K562 (cell line): ENCODE measurements around the gene SCFD2. TPM values are rescaled to one million over a fixed set of nuclear protein-coding genes. Genes with fewer than 3 reads are reported as not detected.

Experiments
- ATAC-seq: fragments of 200-7000 bp; cut with Tn5 transposase; 3 replicates; pipeline ENCODE4 v1.9.1; 2020; ENCODE audit warnings: moderate library complexity
- BruUV-seq: library from RNA; stranded (reverse); fragments of 400-500 nt; replicated peaks from 2 replicates; lab custom pipeline; 2021; lab: Mats Ljungman, UMichigan
- CTCF ChIA-PET: fragments of 300-600 bp; formaldehyde crosslinking; extraction: SDS; loops from one replicate; lab custom pipeline; 2021; ENCODE audit warnings: low intra/inter-chr PET ratio; lab: Yijun Ruan, JAX
- POLR2A ChIA-PET: fragments of 300-600, 350-650 bp; sonication (Branson Sonifier 250); formaldehyde crosslinking; extraction: SDS; loops from one replicate; lab custom pipeline; 2021; ENCODE audit warnings: antibody characterized with exemption, inconsistent platforms; lab: Yijun Ruan, JAX
- DNase-seq, 4 experiments: peaks; one replicate each; pipeline versions ENCODE4 v3.0.0 to v3.0.0-alpha.2; 2011 to 2018; ENCODE audit warnings: low spot score in 3 of 4, mixed read lengths in 3 of 4; ENCODE audit errors: extremely low read depth in 1 of 4
- FAIRE-seq: peaks from 2 replicates; lab custom pipeline; 2011; peaks lifted over from hg19 to GRCh38; lab: Jason Lieb, UNC
- H2AFZ ChIP-seq: 2 replicates; pipeline ENCODE4 v1.6.0; 2011; ENCODE audit warnings: low read depth, low read length, control low read depth, inconsistent platforms
- H3K27ac ChIP-seq: fragments of 200-600 bp; 3 replicates; pipeline ENCODE4 v1.8.0; 2011; ENCODE audit warnings: low read depth, mild to moderate bottlenecking, control low read depth, inconsistent platforms, low read length, moderate library complexity, mixed read lengths; ENCODE audit errors: extremely low read depth
- H3K27me3 ChIP-seq, 2 experiments: fragments of 300-600 bp in 1 of 2; 2 replicates in 1 of 2; 3 replicates in 1 of 2; pipeline versions ENCODE4 v1.6.0 to v1.8.0; 2011; ENCODE audit warnings: inconsistent platforms in 2 of 2, low read length in 2 of 2, mild to moderate bottlenecking in 1 of 2, mixed read lengths in 1 of 2, moderate library complexity in 1 of 2; ENCODE audit not compliant: control insufficient read depth in 2 of 2, insufficient read depth in 2 of 2
- H3K36me3 ChIP-seq: fragments of 300-600 bp; 3 replicates; pipeline ENCODE4 v1.8.0; 2011; ENCODE audit warnings: mild to moderate bottlenecking, low read length, inconsistent platforms; ENCODE audit not compliant: control insufficient read depth, insufficient read depth
- H3K4me1 ChIP-seq, 2 experiments: fragments of 200-600 bp in 1 of 2; replicated peaks in 1 of 2; 2 replicates in 1 of 2; 3 replicates in 1 of 2; pipeline versions ENCODE4 v1.5.1 to v1.8.0; 2011; ENCODE audit warnings: inconsistent platforms in 2 of 2, low read length in 2 of 2, mild to moderate bottlenecking in 1 of 2, mixed read lengths in 1 of 2, moderate library complexity in 1 of 2; ENCODE audit not compliant: control insufficient read depth in 2 of 2, insufficient read depth in 2 of 2
- H3K4me2 ChIP-seq: 2 replicates; pipeline ENCODE4 v1.6.1; 2011; ENCODE audit warnings: low read length, control low read depth, inconsistent platforms, mixed read lengths; ENCODE audit not compliant: insufficient read depth
- H3K4me3 ChIP-seq: fragments of 200-600 bp; sonication (generic), shearing (Covaris generic); 2 replicates; pipeline ENCODE4 v1.5.1; 2016; ENCODE audit warnings: control low read depth, inconsistent platforms
- H3K79me2 ChIP-seq: fragments of 200-600 bp; 3 replicates; pipeline ENCODE4 v1.8.0; 2011; ENCODE audit warnings: low read length, inconsistent platforms; ENCODE audit not compliant: control insufficient read depth, insufficient read depth
- H3K9ac ChIP-seq, 2 experiments: 2 replicates each; pipeline versions ENCODE4 v1.6.0 to v1.6.1; 2011; ENCODE audit warnings: low read depth in 2 of 2, low read length in 2 of 2, control low read depth in 1 of 2, inconsistent platforms in 1 of 2, mild to moderate bottlenecking in 1 of 2, mixed read lengths in 1 of 2; ENCODE audit not compliant: insufficient read depth in 1 of 2
- H3K9me1 ChIP-seq: one replicate; pipeline ENCODE4 v1.6.0; 2011; ENCODE audit warnings: inconsistent platforms, mild to moderate bottlenecking, low read length, moderate library complexity; ENCODE audit not compliant: control insufficient read depth, insufficient read depth
- H3K9me3 ChIP-seq: replicated peaks from 2 replicates; pipeline ENCODE4 v1.5.1; 2011; ENCODE audit warnings: low read depth, low read length, inconsistent platforms; ENCODE audit not compliant: control insufficient read depth, insufficient read depth
- H4K20me1 ChIP-seq: replicated peaks from 2 replicates; pipeline ENCODE4 v1.6.1; 2011; ENCODE audit warnings: low read length, inconsistent platforms, mixed read lengths; ENCODE audit not compliant: control insufficient read depth, insufficient read depth
- KDM1A ChIP-seq, 2 experiments: fragments of 450-650 bp; IDR thresholded peaks; 2 replicates each; pipeline ENCODE4 v1.6.1; 2016; ENCODE audit warnings: mild to moderate bottlenecking in 2 of 2
- KLF6 ChIP-seq: fragments of 250-450 bp; sonication (Bioruptor Pico); IDR thresholded peaks from 2 replicates; pipeline ENCODE4 v1.4.0; 2020; ENCODE audit warnings: mild to moderate bottlenecking, moderate library complexity, borderline replicate concordance
- TSHZ1 ChIP-seq: fragments of 250-450 bp; sonication (Bioruptor Pico); IDR thresholded peaks from 2 replicates; pipeline ENCODE4 v1.4.0; 2020; ENCODE audit warnings: mild to moderate bottlenecking, moderate library complexity
- WGBS: fragments of 100-300 bp; shearing (Covaris generic); methylation state at CpG from one replicate; pipeline ENCODE4 v1.1.6; 2016; ENCODE audit warnings: low coverage, mixed read lengths; ENCODE audit not compliant: insufficient coverage; ENCODE audit errors: missing lambda C conversion rate; 5-methylcytosine and 5-hydroxymethylcytosine counted together
- in situ Hi-C: fragments of 300-500 bp; cut with MboI; formaldehyde crosslinking; loops from 4 replicates; pipeline ENCODE4 v1.15.0; 2018; ENCODE audit warnings: inconsistent platforms, mixed read lengths
- intact Hi-C: fragments of 100-400 bp; cut with micrococcal nuclease; formaldehyde crosslinking; loops from 2 replicates; pipeline ENCODE4 v1.14.2; 2022
- polyA plus RNA-seq, 8 experiments: library from polyadenylated mRNA; depleted of rRNA in 4 of 8; stranded (reverse) in 5 of 8; unstranded in 3 of 8; fragments of >200 nt; fragmentation: Nextera tagmentation in 2 of 8; fragmentation: Illumina TruSeq in 1 of 8; extraction: Ambion mirVana in 2 of 8; extraction: Trizol in 1 of 8; gene quantifications; 2 replicates each; pipeline versions ENCODE4 v1.2.1 to v1.2.3, GENCODE V29; 2011 to 2014; ENCODE audit warnings: inconsistent platforms in 1 of 8, missing spikeins in 1 of 8
- total RNA-seq, 7 experiments: library from RNA; depleted of rRNA in 6 of 7; stranded (reverse); fragments of >200 nt in 6 of 7; fragmentation: Illumina TruSeq in 2 of 7; extraction: Trizol in 2 of 7; gene quantifications; 2 replicates each; pipeline versions ENCODE4 v1.2.1 to v1.2.3, GENCODE V29; 2011 to 2021; ENCODE audit warnings: low replicate concordance in 1 of 7

SCFD2 gene
- total and polyA plus RNA-seq, 9 of the 15 experiments (the other 6 are each of a cell fraction or from before 2014, with no cell fraction given), result 5.7 to 30.3 (median 22.8) TPM

- no peaks in the 10 kb centered on the region for H3K4me1 ChIP-seq
- no peak overlapping the region for H3K4me2 ChIP-seq
- H3K9ac ChIP-seq, result no peak overlapping the region
- ATAC-seq (no peak), FAIRE-seq (no peak), DNase-seq (no peak)
- H3K79me2 ChIP-seq, result no peaks in the 10 kb centered on the region
- H3K4me3 ChIP-seq, result no peak overlapping the region
- in situ Hi-C loops (no loop called here), intact Hi-C loops (no loop called here)
- no peaks in the 10 kb centered on the region for H3K9me3 ChIP-seq
- TF ChIP-seq KDM1A (IDR thresholded peaks at IDR 0.05) (no peak), TSHZ1 (CRISPR knock-in tag) (no peak), KLF6 (CRISPR knock-in tag) (no peak)
- 84% methylated on average over 6 of the region's 6 CpGs for WGBS
- no peaks in the 10 kb centered on the region for H3K36me3 ChIP-seq
- no peak overlapping the region for H2AFZ ChIP-seq
- POLR2A ChIA-PET, result no interaction called here
- H3K27me3 ChIP-seq, result no peaks in the 10 kb centered on the region
- H3K27ac ChIP-seq, result no peak overlapping the region
- H3K9me1 ChIP-seq, result no peaks in the 10 kb centered on the region
- no peaks in the 10 kb centered on the region for H4K20me1 ChIP-seq
- CTCF ChIA-PET, result no interaction called here
- BruUV-seq, result no TSS peak
Measured at GRCh38 chr4:52915730-52916300, 450.0 kb downstream of the SCFD2 start.
